Measurements from ENCODE around the gene OR8D1.

DNA sequence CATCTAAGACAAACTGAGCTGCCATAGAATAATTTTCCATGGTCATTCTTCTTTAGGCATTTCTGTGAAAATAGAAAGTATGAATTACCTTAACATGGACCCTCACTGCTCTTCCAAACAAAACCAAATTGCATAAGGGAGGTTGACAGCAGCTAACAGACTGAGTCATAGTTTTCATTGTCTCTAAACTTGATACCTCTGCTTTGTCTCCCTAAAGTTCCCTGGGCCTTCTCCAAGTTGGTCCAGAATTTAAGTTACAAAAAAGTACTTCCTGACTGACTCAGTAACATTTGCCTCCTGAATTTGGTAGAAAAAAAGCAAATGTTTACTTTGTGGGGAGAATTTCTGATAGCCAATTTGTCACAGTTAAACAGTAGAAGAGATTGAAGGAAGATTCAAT lies 3.0 kb downstream of the OR8D1 start:
- TF ChIP-seq, protein P1, sequence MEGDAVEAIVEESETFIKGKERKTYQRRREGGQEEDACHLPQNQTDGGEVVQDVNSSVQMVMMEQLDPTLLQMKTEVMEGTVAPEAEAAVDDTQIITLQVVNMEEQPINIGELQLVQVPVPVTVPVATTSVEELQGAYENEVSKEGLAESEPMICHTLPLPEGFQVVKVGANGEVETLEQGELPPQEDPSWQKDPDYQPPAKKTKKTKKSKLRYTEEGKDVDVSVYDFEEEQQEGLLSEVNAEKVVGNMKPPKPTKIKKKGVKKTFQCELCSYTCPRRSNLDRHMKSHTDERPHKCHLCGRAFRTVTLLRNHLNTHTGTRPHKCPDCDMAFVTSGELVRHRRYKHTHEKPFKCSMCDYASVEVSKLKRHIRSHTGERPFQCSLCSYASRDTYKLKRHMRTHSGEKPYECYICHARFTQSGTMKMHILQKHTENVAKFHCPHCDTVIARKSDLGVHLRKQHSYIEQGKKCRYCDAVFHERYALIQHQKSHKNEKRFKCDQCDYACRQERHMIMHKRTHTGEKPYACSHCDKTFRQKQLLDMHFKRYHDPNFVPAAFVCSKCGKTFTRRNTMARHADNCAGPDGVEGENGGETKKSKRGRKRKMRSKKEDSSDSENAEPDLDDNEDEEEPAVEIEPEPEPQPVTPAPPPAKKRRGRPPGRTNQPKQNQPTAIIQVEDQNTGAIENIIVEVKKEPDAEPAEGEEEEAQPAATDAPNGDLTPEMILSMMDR (IDR thresholded peaks at IDR 0.05): no peak
- no peak for TF ChIP-seq EP300 (IDR thresholded peaks at IDR 0.05)
